ENCODE data around the gene GPX4.

Gene GPX4

GRCh38 chr19:1133471-1133929 is 29.7 kb downstream of the GPX4 start:
- TF ChIP-seq CTCF (conservative IDR thresholded peaks at IDR 0.05; ENCODE audit: low read depth, low read length): no peak
- H3K4me3 ChIP-seq (ENCODE audit: low read depth, low read length): no peak overlapping the region
- no peak for DNase-seq (ENCODE audit: low read depth)

- no peak overlapping the region for H3K4me3 ChIP-seq (ENCODE audit: low read depth, low read length)
- DNase-seq (ENCODE audit: low read depth): peak; percentile 42
- TF ChIP-seq CTCF (conservative IDR thresholded peaks at IDR 0.05; ENCODE audit: low read depth, low read length): no peak
Measured at GRCh38 chr19:1134431-1134830, 30.6 kb downstream of the GPX4 start.

- no peak for TF ChIP-seq CTCF (conservative IDR thresholded peaks at IDR 0.05; ENCODE audit: low read depth, low read length)
- no peak for DNase-seq (ENCODE audit: low read depth)
- no peak overlapping the region for H3K4me3 ChIP-seq (ENCODE audit: low read depth, low read length)
Measured at GRCh38 chr19:1135454-1135853, 31.7 kb downstream of the GPX4 start.

GRCh38 chr19:1136201-1136600 is 32.4 kb downstream of the GPX4 start:
- no peak for DNase-seq (ENCODE audit: low read depth)
- TF ChIP-seq CTCF (conservative IDR thresholded peaks at IDR 0.05; ENCODE audit: low read depth, low read length): no peak
- H3K4me3 ChIP-seq (ENCODE audit: low read depth, low read length): no peak overlapping the region

- no peak for DNase-seq (ENCODE audit: low read depth)
- no peak overlapping the region for H3K4me3 ChIP-seq (ENCODE audit: low read depth, low read length)
- TF ChIP-seq CTCF (conservative IDR thresholded peaks at IDR 0.05; ENCODE audit: low read depth, low read length): no peak
Measured at GRCh38 chr19:1136621-1137317, 33.0 kb downstream of the GPX4 start.

- no peak for DNase-seq (ENCODE audit: low read depth)
- no peak overlapping the region for H3K4me3 ChIP-seq (ENCODE audit: low read depth, low read length)
- TF ChIP-seq CTCF (conservative IDR thresholded peaks at IDR 0.05; ENCODE audit: low read depth, low read length): no peak
Measured at GRCh38 chr19:1138121-1138520, 34.3 kb downstream of the GPX4 start.

- TF ChIP-seq CTCF (conservative IDR thresholded peaks at IDR 0.05; ENCODE audit: low read depth, low read length): no peak
- H3K4me3 ChIP-seq (ENCODE audit: low read depth, low read length): no peak overlapping the region
- no peak for DNase-seq (ENCODE audit: low read depth)
Measured at GRCh38 chr19:1139126-1139525, 35.3 kb downstream of the GPX4 start.
